Esophagus squamous epithelium (tissue), 5 donors: ENCODE data around the gene SOX6. TPM values are rescaled to one million over a fixed set of nuclear protein-coding genes. Genes with fewer than 3 reads are reported as not detected.

Source experiments
- DNase-seq: peaks from one replicate; lab custom pipeline; 2025; lab: John Stamatoyannopoulos, UW
- H3K27ac ChIP-seq, 4 donors: fragments of 200-600 bp; sonication (generic); one replicate each; pipeline ENCODE4 v1.5.1; 2016 to 2019; ENCODE audit warnings: mild to moderate bottlenecking in 1 of 4
- H3K27me3 ChIP-seq, 4 donors: fragments of 200-600 bp; sonication (generic); 1 replicate in 3 of 4; 2 replicates in 1 of 4; pipeline versions ENCODE4 v1.5.1 to v1.6.0; 2017 to 2021; ENCODE audit warnings: antibody characterized with exemption in 1 of 4
- H3K36me3 ChIP-seq, 3 donors: fragments of 200-600 bp; sonication (generic); one replicate each; pipeline ENCODE4 v1.5.1; 2016 to 2019
- H3K4me1 ChIP-seq, 3 donors: fragments of 200-600 bp; sonication (generic); one replicate each; pipeline ENCODE4 v1.5.1; 2017 to 2019
- H3K4me3 ChIP-seq, 4 donors: fragments of 200-600 bp; sonication (generic); 1 replicate in 3 of 4; 2 replicates in 1 of 4; pipeline ENCODE4 v1.5.1; 2016 to 2019; ENCODE audit warnings: mild to moderate bottlenecking in 2 of 4, moderate library complexity in 1 of 4
- H3K9me3 ChIP-seq, 3 donors: fragments of 200-600 bp; sonication (generic); one replicate each; pipeline ENCODE4 v1.5.1; 2016 to 2019
- CTCF ChIP-seq, 6 experiments: fragments of 450-650 bp in 4 of 6; fragments of 200-600 bp in 2 of 6; sonication (generic) in 2 of 6; IDR thresholded peaks; one replicate each; pipeline ENCODE4 v1.5.1; 2016 to 2019; ENCODE audit warnings: antibody characterized with exemption in 6 of 6, mild to moderate bottlenecking in 4 of 6, moderate library complexity in 4 of 6
- POLR2A ChIP-seq, 4 donors: fragments of 450-650 bp; IDR thresholded peaks; one replicate each; pipeline ENCODE4 v1.6.1; 2017; ENCODE audit warnings: antibody characterized with exemption in 4 of 4, mild to moderate bottlenecking in 4 of 4, moderate library complexity in 3 of 4
- WGBS, 2 donors: methylation state at CpG; one replicate each; pipeline ENCODE4 v1.1.5; 2018; 5-methylcytosine and 5-hydroxymethylcytosine counted together
- intact Hi-C: fragments of 100-400 bp; cut with DNase I; formaldehyde crosslinking; loops from one replicate; pipeline ENCODE4 v1.15.0; 2022
- total RNA-seq, 4 donors: library from RNA; depleted of rRNA; stranded (reverse); fragments of >200 nt; gene quantifications; one replicate each; pipeline ENCODE4 v1.1.0, GENCODE V29; 2016
- donor health status: DM: yes; HTN: yes; CAD: no.

The SOX6 gene
- total RNA-seq, 4 donors from 2014 or later, result 7.8 to 16.0 (median 10.6) TPM

- Histone ChIP-seq H3K4me3 (no peak overlapping the region), H3K27ac (no peak overlapping the region), H3K27me3 (no peaks in the 10 kb centered on the region), H3K4me1 (peaks cover 0 to 16% (median 0%) of the 10 kb centered on the region in 3 donors), H3K9me3 (no peaks in the 10 kb centered on the region), H3K36me3 (no peaks in the 10 kb centered on the region)
- DNase-seq, result no peak
- no peak for TF ChIP-seq CTCF (IDR thresholded peaks at IDR 0.05)
- TF ChIP-seq POLR2A (IDR thresholded peaks at IDR 0.05), result no peak
- 71 to 95% methylated on average over 2 of the region's 2 CpGs for WGBS, 2 donors
- intact Hi-C loops, result no loop called here
These were observed 60.1 kb downstream of the SOX6 start for GRCh38 chr11:16296273-16296672.

GRCh38 chr11:16295592-16295991, 60.8 kb downstream of the SOX6 start:
- Histone ChIP-seq H3K36me3 (no peaks in the 10 kb centered on the region), H3K27me3 (no peaks in the 10 kb centered on the region), H3K4me1 (peaks cover 0 to 21% (median 0%) of the 10 kb centered on the region in 3 donors), H3K4me3 (no peak overlapping the region), H3K9me3 (no peaks in the 10 kb centered on the region), H3K27ac (no peak overlapping the region)
- WGBS, 2 donors, result 41 to 47% methylated on average over 1 of the region's 1 CpG
- no peak for DNase-seq
- TF ChIP-seq POLR2A (IDR thresholded peaks at IDR 0.05) (no peak), CTCF (IDR thresholded peaks at IDR 0.05) (no peak)
- intact Hi-C loops, result no loop called here

GRCh38 chr11:16293204-16293681, 63.1 kb downstream of the SOX6 start:
- H3K9me3 ChIP-seq, result no peaks in the 10 kb centered on the region
- H3K27ac ChIP-seq, result no peak overlapping the region
- intact Hi-C loops, result no loop called here
- no peaks in the 10 kb centered on the region for H3K36me3 ChIP-seq
- 21 to 35% methylated on average over 2 of the region's 2 CpGs for WGBS, 2 donors
- peaks cover 0 to 29% (median 0%) of the 10 kb centered on the region in 3 donors for H3K4me1 ChIP-seq
- H3K4me3 ChIP-seq, result no peak overlapping the region
- DNase-seq, result no peak
- H3K27me3 ChIP-seq, result no peaks in the 10 kb centered on the region
- TF ChIP-seq CTCF (IDR thresholded peaks at IDR 0.05), result no peak
- TF ChIP-seq POLR2A (IDR thresholded peaks at IDR 0.05), result no peak

- H3K27me3 ChIP-seq, result no peaks in the 10 kb centered on the region
- TF ChIP-seq POLR2A (IDR thresholded peaks at IDR 0.05), result no peak
- no peak for TF ChIP-seq CTCF (IDR thresholded peaks at IDR 0.05)
- H3K36me3 ChIP-seq, result no peaks in the 10 kb centered on the region
- 70 to 77% methylated on average over 8 of the region's 8 CpGs for WGBS, 2 donors
- peaks cover 0 to 29% (median 0%) of the 10 kb centered on the region in 3 donors for H3K4me1 ChIP-seq
- intact Hi-C loops, result no loop called here
- no peak overlapping the region for H3K27ac ChIP-seq
- no peak for DNase-seq
- H3K4me3 ChIP-seq, result no peak overlapping the region
- H3K9me3 ChIP-seq, result no peaks in the 10 kb centered on the region
These were observed 64.0 kb downstream of the SOX6 start for GRCh38 chr11:16292167-16292859.

GRCh38 chr11:16291729-16292128, 64.6 kb downstream of the SOX6 start:
- Histone ChIP-seq H3K4me3 (no peak overlapping the region), H3K4me1 (peaks cover 0 to 29% (median 0%) of the 10 kb centered on the region in 3 donors), H3K27ac (no peak overlapping the region), H3K27me3 (no peaks in the 10 kb centered on the region), H3K36me3 (no peaks in the 10 kb centered on the region), H3K9me3 (no peaks in the 10 kb centered on the region)
- whole genome bisulfite sequencing, 2 donors, result 84 to 93% methylated on average over 1 of the region's 1 CpG
- intact Hi-C loops, result no loop called here
- no peak for TF ChIP-seq CTCF (IDR thresholded peaks at IDR 0.05)
- no peak for TF ChIP-seq POLR2A (IDR thresholded peaks at IDR 0.05)
- DNase-seq, result no peak
